Adrenal gland (tissue), 5 donors: Measurements from ENCODE around the gene ADORA2A.

Source experiments
- POLR2A ChIP-seq, 2 donors: fragments of 450-650 bp; IDR thresholded peaks; one replicate each; pipeline ENCODE4 v1.6.1; 2017; ENCODE audit warnings: antibody characterized with exemption in 2 of 2, mild to moderate bottlenecking in 2 of 2, moderate library complexity in 1 of 2
- TF ChIP-seq, protein P1 (sequence below), 6 experiments: fragments of 450-650 bp in 4 of 6; fragments of 200-600 bp in 2 of 6; sonication (generic) in 1 of 6; IDR thresholded peaks; 1 replicate in 5 of 6; 2 replicates in 1 of 6; pipeline versions ENCODE4 v1.5.1 to v1.8.0; 2016 to 2021; ENCODE audit warnings: antibody characterized with exemption in 6 of 6, mild to moderate bottlenecking in 2 of 6, moderate library complexity in 1 of 6
- donor health status: DM: no; HTN: no; CAD: no.

GRCh38 chr22:24431309-24432034, 4.1 kb downstream of the ADORA2A start:
- TF ChIP-seq, protein P1, sequence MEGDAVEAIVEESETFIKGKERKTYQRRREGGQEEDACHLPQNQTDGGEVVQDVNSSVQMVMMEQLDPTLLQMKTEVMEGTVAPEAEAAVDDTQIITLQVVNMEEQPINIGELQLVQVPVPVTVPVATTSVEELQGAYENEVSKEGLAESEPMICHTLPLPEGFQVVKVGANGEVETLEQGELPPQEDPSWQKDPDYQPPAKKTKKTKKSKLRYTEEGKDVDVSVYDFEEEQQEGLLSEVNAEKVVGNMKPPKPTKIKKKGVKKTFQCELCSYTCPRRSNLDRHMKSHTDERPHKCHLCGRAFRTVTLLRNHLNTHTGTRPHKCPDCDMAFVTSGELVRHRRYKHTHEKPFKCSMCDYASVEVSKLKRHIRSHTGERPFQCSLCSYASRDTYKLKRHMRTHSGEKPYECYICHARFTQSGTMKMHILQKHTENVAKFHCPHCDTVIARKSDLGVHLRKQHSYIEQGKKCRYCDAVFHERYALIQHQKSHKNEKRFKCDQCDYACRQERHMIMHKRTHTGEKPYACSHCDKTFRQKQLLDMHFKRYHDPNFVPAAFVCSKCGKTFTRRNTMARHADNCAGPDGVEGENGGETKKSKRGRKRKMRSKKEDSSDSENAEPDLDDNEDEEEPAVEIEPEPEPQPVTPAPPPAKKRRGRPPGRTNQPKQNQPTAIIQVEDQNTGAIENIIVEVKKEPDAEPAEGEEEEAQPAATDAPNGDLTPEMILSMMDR (IDR thresholded peaks at IDR 0.05), result no peak
- no peak for TF ChIP-seq POLR2A (IDR thresholded peaks at IDR 0.05)
